HEK293 (cell line): Measurements from ENCODE around the gene TFPI.

Source experiments
- CTCF ChIA-PET: fragments of 350-600 bp; formaldehyde crosslinking; extraction: SDS; loops from one replicate; lab custom pipeline; 2021; ENCODE audit warnings: antibody characterized with exemption; lab: Yijun Ruan, JAX
- POLR2A ChIA-PET: fragments of 300-600 bp; formaldehyde crosslinking; extraction: SDS; loops from one replicate; lab custom pipeline; 2020; ENCODE audit warnings: antibody characterized with exemption, inconsistent platforms; lab: Yijun Ruan, JAX
- H3K27ac ChIP-seq: fragments of 200-500 bp; sonication (Bioruptor generic); 2 replicates; pipeline ENCODE4 v1.5.1; 2014; ENCODE audit warnings: low read depth, low read length, control low read depth, inconsistent platforms; ENCODE audit errors: extremely low read depth
- H3K36me3 ChIP-seq, 2 experiments: fragments of 200-500 bp in 1 of 2; sonication (Bioruptor generic) in 1 of 2; 1 replicate in 1 of 2; 2 replicates in 1 of 2; pipeline ENCODE4 v1.5.1; 2014 to 2017; ENCODE audit warnings: inconsistent platforms in 2 of 2, low read length in 2 of 2; ENCODE audit not compliant: control insufficient read depth in 2 of 2, insufficient read depth in 1 of 2
- H3K4me1 ChIP-seq: fragments of 200-500 bp; sonication (Bioruptor generic); 2 replicates; pipeline ENCODE4 v1.5.1; 2014; ENCODE audit warnings: mild to moderate bottlenecking, low read length, inconsistent platforms; ENCODE audit not compliant: control insufficient read depth, insufficient read depth
- H3K4me3 ChIP-seq: 2 replicates; pipeline ENCODE4 v1.5.1; 2011; ENCODE audit warnings: low read depth, mild to moderate bottlenecking, control low read depth, low read length, moderate library complexity
- H3K9me3 ChIP-seq: fragments of 200-500 bp; sonication (Bioruptor generic); 2 replicates; pipeline ENCODE4 v1.5.1; 2014; ENCODE audit warnings: low read depth, low read length, inconsistent platforms; ENCODE audit not compliant: control insufficient read depth, insufficient read depth
- BCL11A ChIP-seq: fragments of 450-650 bp; formaldehyde crosslinking; IDR thresholded peaks from 2 replicates; pipeline ENCODE4 v1.5.1; 2016; ENCODE audit warnings: low read depth, missing biosample characterization, missing genetic modification characterization
- IKZF3 ChIP-seq: fragments of 450-650 bp; IDR thresholded peaks from 2 replicates; pipeline ENCODE4 v1.5.0; 2018; ENCODE audit warnings: missing biosample characterization, mild to moderate bottlenecking, missing genetic modification characterization, moderate library complexity
- KLF8 ChIP-seq: fragments of 450-650 bp; formaldehyde crosslinking; IDR thresholded peaks from 2 replicates; pipeline ENCODE4 v1.5.1; 2016; ENCODE audit warnings: missing biosample characterization, missing genetic modification characterization
- MEIS1 ChIP-seq: sonication (generic); formaldehyde crosslinking; IDR thresholded peaks from 2 replicates; pipeline ENCODE4 v1.8.1; 2022; ENCODE audit warnings: missing genetic modification reagents, mild to moderate bottlenecking, borderline replicate concordance
- PRDM1 ChIP-seq: fragments of 450-650 bp; formaldehyde crosslinking; IDR thresholded peaks from 2 replicates; pipeline ENCODE4; 2016; ENCODE audit warnings: missing biosample characterization, missing genetic modification characterization
- ZBTB1 ChIP-seq: fragments of 450-650 bp; formaldehyde crosslinking; IDR thresholded peaks from 2 replicates; pipeline ENCODE4 v1.5.1; 2016; ENCODE audit warnings: missing biosample characterization, missing genetic modification characterization
- ZBTB21 ChIP-seq: fragments of 450-650 bp; formaldehyde crosslinking; IDR thresholded peaks from 2 replicates; pipeline ENCODE4 v1.5.1; 2017; ENCODE audit warnings: missing biosample characterization, missing genetic modification characterization
- ZNF121 ChIP-seq: fragments of 450-650 bp; formaldehyde crosslinking; IDR thresholded peaks from 2 replicates; pipeline ENCODE4 v1.5.1; 2016; ENCODE audit warnings: missing biosample characterization, missing genetic modification characterization
- ZNF138 ChIP-seq: fragments of 450-650 bp; formaldehyde crosslinking; IDR thresholded peaks from 2 replicates; pipeline ENCODE4 v1.5.1; 2016; ENCODE audit warnings: missing biosample characterization, missing genetic modification characterization, borderline replicate concordance
- ZNF16 ChIP-seq: fragments of 450-650 bp; formaldehyde crosslinking; IDR thresholded peaks from 2 replicates; pipeline ENCODE4 v1.5.1; 2016; ENCODE audit warnings: low read depth, missing biosample characterization, missing genetic modification characterization
- ZNF175 ChIP-seq: fragments of 450-650 bp; formaldehyde crosslinking; IDR thresholded peaks from 2 replicates; pipeline ENCODE4 v1.5.1; 2016; ENCODE audit warnings: missing biosample characterization, missing genetic modification characterization
- ZNF19 ChIP-seq: fragments of 450-650 bp; formaldehyde crosslinking; IDR thresholded peaks from 2 replicates; pipeline ENCODE4; 2016; ENCODE audit warnings: missing biosample characterization, missing genetic modification characterization, low read depth
- ZNF221 ChIP-seq: fragments of 450-650 bp; formaldehyde crosslinking; IDR thresholded peaks from 2 replicates; pipeline ENCODE4 v1.5.1; 2017; ENCODE audit warnings: missing biosample characterization, missing genetic modification characterization, borderline replicate concordance
- ZNF24 ChIP-seq: fragments of 450-650 bp; formaldehyde crosslinking; IDR thresholded peaks from 2 replicates; pipeline ENCODE4 v1.5.1; 2016; ENCODE audit warnings: missing biosample characterization, missing genetic modification characterization
- ZNF248 ChIP-seq: fragments of 450-650 bp; formaldehyde crosslinking; IDR thresholded peaks from 2 replicates; pipeline ENCODE4 v1.5.1; 2017; ENCODE audit warnings: missing biosample characterization, missing genetic modification characterization
- ZNF266 ChIP-seq: fragments of 450-650 bp; formaldehyde crosslinking; IDR thresholded peaks from 2 replicates; pipeline ENCODE4 v1.5.1; 2016; ENCODE audit warnings: missing biosample characterization, missing genetic modification characterization, low read depth
- ZNF302 ChIP-seq: fragments of 450-650 bp; formaldehyde crosslinking; IDR thresholded peaks from 2 replicates; pipeline ENCODE4 v1.5.1; 2016; ENCODE audit warnings: missing biosample characterization, missing genetic modification characterization, low read depth
- ZNF354C ChIP-seq: fragments of 450-650 bp; formaldehyde crosslinking; IDR thresholded peaks from 2 replicates; pipeline ENCODE4 v1.5.1; 2016; ENCODE audit warnings: missing biosample characterization, missing genetic modification characterization, low read depth, borderline replicate concordance
- ZNF433 ChIP-seq: fragments of 450-650 bp; formaldehyde crosslinking; IDR thresholded peaks from 2 replicates; pipeline ENCODE4 v1.5.1; 2016; ENCODE audit warnings: missing biosample characterization, missing genetic modification characterization, low read depth
- ZNF626 ChIP-seq: fragments of 450-650 bp; sonication (Bioruptor Pico); formaldehyde crosslinking; IDR thresholded peaks from 2 replicates; pipeline ENCODE4 v1.5.1; 2018; ENCODE audit warnings: missing biosample characterization, missing genetic modification characterization, inconsistent platforms
- ZNF670 ChIP-seq: fragments of 450-650 bp; formaldehyde crosslinking; IDR thresholded peaks from 2 replicates; pipeline ENCODE4 v1.5.1; 2016; ENCODE audit warnings: missing biosample characterization, missing genetic modification characterization, low read depth
- ZNF707 ChIP-seq: fragments of 450-650 bp; formaldehyde crosslinking; IDR thresholded peaks from 2 replicates; pipeline ENCODE4 v1.5.1; 2016; ENCODE audit warnings: missing biosample characterization, missing genetic modification characterization
- ZNF747 ChIP-seq: fragments of 450-650 bp; formaldehyde crosslinking; IDR thresholded peaks from 2 replicates; pipeline ENCODE4 v1.5.1; 2016; ENCODE audit warnings: missing biosample characterization, missing genetic modification characterization
- ZNF776 ChIP-seq: fragments of 450-650 bp; formaldehyde crosslinking; IDR thresholded peaks from 2 replicates; pipeline ENCODE4 v1.5.0; 2017; ENCODE audit warnings: missing biosample characterization, missing genetic modification characterization, borderline replicate concordance
- TF ChIP-seq, protein P1 (sequence below): fragments of 450-650 bp; formaldehyde crosslinking; IDR thresholded peaks from 2 replicates; pipeline ENCODE4 v1.5.1; 2017; ENCODE audit warnings: missing biosample characterization, missing genetic modification characterization
- TF ChIP-seq, protein P2 (sequence below): fragments of 450-650 bp; formaldehyde crosslinking; IDR thresholded peaks from 2 replicates; pipeline ENCODE4 v1.5.1; 2016; ENCODE audit warnings: missing biosample characterization, missing genetic modification characterization

The TFPI gene

DNA sequence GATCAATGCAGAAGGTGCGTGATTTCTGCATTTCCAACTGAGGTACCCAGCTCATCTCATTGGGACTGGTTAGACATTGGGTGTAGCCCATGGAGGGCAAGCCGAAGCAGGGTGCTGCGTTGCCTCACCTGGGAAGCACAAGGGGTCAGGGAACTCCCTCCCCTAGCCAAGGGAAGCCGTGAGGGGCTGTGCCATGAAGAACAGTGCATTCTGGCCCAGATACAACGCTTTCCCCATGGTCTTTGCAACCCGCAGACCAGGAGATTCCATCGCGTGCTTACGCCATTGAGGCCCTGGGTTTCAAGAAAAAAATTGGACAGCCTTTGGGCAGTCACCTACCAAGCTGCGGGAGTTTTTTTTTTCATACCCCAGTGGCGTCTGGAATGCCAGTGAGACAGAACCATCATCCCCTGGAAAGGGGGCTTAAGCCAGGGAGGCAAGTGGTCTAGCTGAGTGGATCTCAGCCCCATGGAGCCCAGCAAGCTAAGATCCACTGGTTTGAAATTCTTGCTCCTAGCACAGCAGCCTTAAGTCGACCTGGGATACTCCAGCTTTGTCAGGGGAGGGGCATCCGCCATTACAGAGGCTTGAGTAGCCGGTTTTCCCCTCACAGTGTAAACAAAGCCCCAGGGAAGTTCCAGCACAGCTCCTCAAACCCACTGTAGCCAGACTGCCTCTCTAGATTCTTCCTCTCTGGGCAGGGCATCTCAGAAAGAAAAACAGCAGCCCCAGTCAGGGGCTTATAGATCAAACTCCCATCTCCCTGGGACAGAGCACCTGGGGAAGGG, 21.7 kb downstream of the TFPI start:
- TF ChIP-seq ZNF302 (tag by site-specific recombination) (no peak), BCL11A (tag by site-specific recombination) (no peak), ZNF248 (tag by site-specific recombination) (no peak), ZNF266 (no peak), ZNF138 (no peak), ZNF707 (tag by site-specific recombination) (no peak), ZNF670 (tag by site-specific recombination) (no peak), ZNF121 (no peak)
- no peak overlapping the region for H3K27ac ChIP-seq
- no peaks in the 10 kb centered on the region for H3K36me3 ChIP-seq
- peaks cover 8% of the 10 kb centered on the region; the same call in 1 of the 2 replicates for H3K4me1 ChIP-seq
- no peaks in the 10 kb centered on the region for H3K9me3 ChIP-seq
- POLR2A ChIA-PET = no interaction called here
- H3K4me3 ChIP-seq = no peak overlapping the region
- CTCF ChIA-PET = no interaction called here

DNA sequence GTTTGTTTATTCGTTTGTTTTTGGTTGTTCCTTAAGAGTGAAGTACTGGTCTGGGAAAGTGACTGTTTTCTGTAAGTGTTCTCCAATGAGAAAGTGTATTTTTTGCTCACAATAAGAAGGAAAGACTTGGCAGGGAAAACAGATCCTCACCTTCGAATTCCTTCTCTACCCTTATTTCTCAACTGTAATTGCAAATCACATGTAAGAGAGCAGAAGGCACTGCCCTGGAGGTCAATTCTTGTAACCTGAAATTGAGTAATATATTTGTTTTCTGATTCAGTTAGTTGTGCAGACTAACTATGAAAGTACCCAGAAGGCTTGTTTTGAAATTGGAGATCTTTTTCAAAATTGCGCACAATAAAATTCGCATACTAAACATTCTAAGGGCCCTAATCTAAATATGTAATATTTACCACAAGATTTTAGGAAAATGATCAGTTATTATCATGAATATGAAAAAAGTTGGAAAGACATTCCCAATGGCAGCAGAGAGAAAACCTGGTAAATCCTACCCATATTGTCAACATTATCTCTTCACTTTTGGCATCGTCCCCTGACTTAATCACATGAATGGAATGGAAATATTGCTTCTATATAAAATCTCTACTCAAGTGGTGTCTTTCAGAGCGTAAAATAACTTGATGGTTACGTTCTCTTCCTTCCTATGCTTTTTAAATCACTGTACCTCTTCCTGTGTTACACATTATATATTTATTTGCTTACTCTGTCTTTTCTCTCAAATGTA, 24.1 kb downstream of the TFPI start:
- Histone ChIP-seq H3K9me3 (no peaks in the 10 kb centered on the region), H3K4me3 (no peak overlapping the region), H3K4me1 (peaks cover 16% of the 10 kb centered on the region; the same call in 1 of the 2 replicates), H3K36me3 (no peaks in the 10 kb centered on the region), H3K27ac (no peak overlapping the region)
- ChIA-PET POLR2A (no interaction called here), CTCF (interaction anchor here (1.0 kb wide), 1 partner anchor 30 kb away, joined by 4 read pairs; no protein-coding TSS in a partner anchor)
- TF ChIP-seq ZNF175 (tag by site-specific recombination) = no peak
- 0 out of 2 replicates have a peak, but pooled peaks have one; percentile 36 for TF ChIP-seq PRDM1 (tag by site-specific recombination)

DNA sequence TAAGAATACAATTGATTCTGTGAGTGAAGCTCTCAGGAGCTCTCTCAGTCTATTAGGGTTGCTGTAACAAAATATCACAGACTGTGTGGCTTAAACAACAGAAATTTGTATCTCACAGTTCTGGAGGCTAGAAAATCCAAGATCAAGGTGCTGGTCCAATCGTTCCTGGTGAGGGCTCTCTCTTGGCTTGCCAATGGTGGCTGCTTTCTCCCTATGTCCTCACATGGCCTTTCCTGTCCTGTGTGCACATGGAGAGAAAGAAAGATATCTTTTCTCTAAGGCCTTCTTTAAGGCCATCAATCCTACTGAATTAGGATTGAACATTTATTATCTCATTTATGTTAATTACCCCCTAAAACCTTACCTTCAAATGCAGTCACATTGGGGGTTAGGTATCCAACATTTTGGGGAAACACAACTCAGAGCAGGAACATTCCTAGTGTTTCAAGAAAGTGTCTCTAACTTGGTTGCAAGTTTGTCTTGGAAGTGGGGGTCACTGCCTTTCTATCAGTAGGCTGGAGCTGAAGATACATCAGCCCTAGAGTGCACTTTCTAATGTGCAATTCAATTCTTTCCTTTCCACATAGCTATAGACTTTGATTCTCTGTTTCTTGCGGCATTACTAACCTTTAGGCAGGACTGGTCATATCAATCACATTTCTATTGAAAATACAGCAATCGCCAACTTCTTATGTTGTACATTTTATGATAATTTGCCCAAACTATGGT, 24.8 kb downstream of the TFPI start:
- CTCF ChIA-PET = interaction anchor here (0.6 kb wide), 1 partner anchor 46 kb away, joined by 4 read pairs; no protein-coding TSS in a partner anchor
- no peaks in the 10 kb centered on the region for H3K9me3 ChIP-seq
- no peak overlapping the region for H3K4me3 ChIP-seq
- no peak overlapping the region for H3K27ac ChIP-seq
- POLR2A ChIA-PET = no interaction called here
- H3K36me3 ChIP-seq = no peaks in the 10 kb centered on the region
- peaks cover 16% of the 10 kb centered on the region; the same call in 1 of the 2 replicates for H3K4me1 ChIP-seq
- TF ChIP-seq, protein P1, sequence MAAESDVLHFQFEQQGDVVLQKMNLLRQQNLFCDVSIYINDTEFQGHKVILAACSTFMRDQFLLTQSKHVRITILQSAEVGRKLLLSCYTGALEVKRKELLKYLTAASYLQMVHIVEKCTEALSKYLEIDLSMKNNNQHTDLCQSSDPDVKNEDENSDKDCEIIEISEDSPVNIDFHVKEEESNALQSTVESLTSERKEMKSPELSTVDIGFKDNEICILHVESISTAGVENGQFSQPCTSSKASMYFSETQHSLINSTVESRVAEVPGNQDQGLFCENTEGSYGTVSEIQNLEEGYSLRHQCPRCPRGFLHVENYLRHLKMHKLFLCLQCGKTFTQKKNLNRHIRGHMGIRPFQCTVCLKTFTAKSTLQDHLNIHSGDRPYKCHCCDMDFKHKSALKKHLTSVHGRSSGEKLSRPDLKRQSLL (tag by site-specific recombination) = no peak
- TF ChIP-seq, protein P2, sequence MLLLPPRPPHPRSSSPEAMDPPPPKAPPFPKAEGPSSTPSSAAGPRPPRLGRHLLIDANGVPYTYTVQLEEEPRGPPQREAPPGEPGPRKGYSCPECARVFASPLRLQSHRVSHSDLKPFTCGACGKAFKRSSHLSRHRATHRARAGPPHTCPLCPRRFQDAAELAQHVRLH = no peak
- no peak for TF ChIP-seq ZNF747 (tag by site-specific recombination)
- no peak for TF ChIP-seq ZNF354C (tag by site-specific recombination)
- TF ChIP-seq ZBTB1 (tag by site-specific recombination) = no peak
- no peak for TF ChIP-seq ZNF626 (tag by site-specific recombination)
- no peak for TF ChIP-seq ZNF776
- TF ChIP-seq ZNF221 = no peak
- no peak for TF ChIP-seq KLF8 (tag by site-specific recombination)
- no peak for TF ChIP-seq ZNF433 (tag by site-specific recombination)
- no peak for TF ChIP-seq IKZF3 (tag by site-specific recombination)
- TF ChIP-seq ZBTB21 (tag by site-specific recombination) = no peak
- no peak for TF ChIP-seq ZNF16
- no peak for TF ChIP-seq ZNF19 (tag by site-specific recombination)
- no peak for TF ChIP-seq ZNF24 (tag by site-specific recombination)
- no peak for TF ChIP-seq ZNF302 (tag by site-specific recombination)
- no peak for TF ChIP-seq MEIS1 (CRISPR knock-in tag)
- TF ChIP-seq, all 188 proteins: peak for 0
